GM19372 (cell line): ENCODE data around the gene SEPHS1.
"Not testable (repeated sequence)": the region's sequence is repeated elsewhere in the genome, so short reads cannot be mapped to it uniquely, and the experiment has no call there.

Experiments
- ATAC-seq: cut with Tn5 transposase; IDR thresholded peaks from one replicate; pipeline ENCODE4 v1.9.1; 2021; ENCODE audit warnings: mild to moderate bottlenecking, low read depth, moderate library complexity; ENCODE audit not compliant: unreplicated experiment

The SEPHS1 gene

GRCh38 chr10:13348216-13349017, at the start of gene SEPHS1:
SEPHS1 (minus strand) TSS chr10:13348293; CDS start chr10:13344950, 3,343 bp downstream.
- ATAC-seq, result peak; percentile 52

GRCh38 chr10:13397052-13397451, 49.0 kb upstream of the SEPHS1 start:
- no peak for ATAC-seq

- no peak for ATAC-seq
These were observed 48.3 kb upstream of the SEPHS1 start for GRCh38 chr10:13396369-13396768.

- no peak for ATAC-seq
These were observed 47.4 kb upstream of the SEPHS1 start for GRCh38 chr10:13395540-13395939.

- ATAC-seq, result no peak
These were observed 45.5 kb upstream of the SEPHS1 start for GRCh38 chr10:13393640-13394039.

- no peak for ATAC-seq
These were observed 44.6 kb upstream of the SEPHS1 start for GRCh38 chr10:13392701-13393100.

GRCh38 chr10:13390604-13391522, 42.8 kb upstream of the SEPHS1 start:
- ATAC-seq, result no peak

GRCh38 chr10:13388478-13389230, 40.6 kb upstream of the SEPHS1 start:
- ATAC-seq, result no peak

- ATAC-seq, result no peak
These were observed 37.9 kb upstream of the SEPHS1 start for GRCh38 chr10:13386021-13386420.

- no peak for ATAC-seq
These were observed 35.3 kb upstream of the SEPHS1 start for GRCh38 chr10:13383399-13383761.

- ATAC-seq, result no peak
These were observed 34.8 kb upstream of the SEPHS1 start for GRCh38 chr10:13382703-13383398.

GRCh38 chr10:13379061-13379460, 31.0 kb upstream of the SEPHS1 start:
- ATAC-seq, result not testable (repeated sequence)

- ATAC-seq, result no peak
These were observed 28.7 kb upstream of the SEPHS1 start for GRCh38 chr10:13376746-13377145.

- ATAC-seq, result no peak
These were observed 28.2 kb upstream of the SEPHS1 start for GRCh38 chr10:13376297-13376696.

- no peak for ATAC-seq
These were observed 27.7 kb upstream of the SEPHS1 start for GRCh38 chr10:13375791-13376190.

- ATAC-seq, result no peak
These were observed 25.6 kb upstream of the SEPHS1 start for GRCh38 chr10:13373644-13374043.

GRCh38 chr10:13372524-13372923, 24.4 kb upstream of the SEPHS1 start:
- ATAC-seq, result no peak

- ATAC-seq, result peak; percentile 94
These were observed 23.9 kb upstream of the SEPHS1 start for GRCh38 chr10:13371897-13372470.

GRCh38 chr10:13366891-13367290, 18.8 kb upstream of the SEPHS1 start:
- ATAC-seq, result no peak

- ATAC-seq, result no peak
These were observed 17.7 kb upstream of the SEPHS1 start for GRCh38 chr10:13365831-13366230.
